Endodermal cell (in vitro differentiated cells): ENCODE measurements around the gene TSHZ2. TPM values are rescaled to one million over a fixed set of nuclear protein-coding genes. Genes with fewer than 3 reads are reported as not detected.
"Not testable (repeated sequence)": the region's sequence is repeated elsewhere in the genome, so short reads cannot be mapped to it uniquely, and the experiment has no call there.

Experiments
- DNase-seq: peaks from one replicate; pipeline ENCODE4 v3.0.0-alpha.2; 2017
- H3K27ac ChIP-seq: 2 replicates; pipeline ENCODE4 v1.5.1; 2013; ENCODE audit warnings: mild to moderate bottlenecking, low read depth, low read length, moderate library complexity
- H3K27me3 ChIP-seq: 2 replicates; pipeline ENCODE4 v1.6.1; 2013; ENCODE audit warnings: mild to moderate bottlenecking, low read length, moderate library complexity; ENCODE audit not compliant: insufficient read depth, control insufficient read depth, poor library complexity, severe bottlenecking
- H3K36me3 ChIP-seq: 2 replicates; pipeline ENCODE4 v1.7.0; 2013; ENCODE audit warnings: mild to moderate bottlenecking, low read length, moderate library complexity; ENCODE audit not compliant: control insufficient read depth, insufficient read depth
- H3K4me1 ChIP-seq: one replicate; pipeline ENCODE4 v1.7.0; 2013; ENCODE audit warnings: low read length; ENCODE audit not compliant: control insufficient read depth, insufficient read depth
- H3K4me3 ChIP-seq: 2 replicates; pipeline ENCODE4 v1.5.1; 2013; ENCODE audit warnings: mild to moderate bottlenecking, low read length, moderate library complexity
- H3K9ac ChIP-seq: 2 replicates; pipeline ENCODE4 v1.6.1; 2013; ENCODE audit warnings: mild to moderate bottlenecking, low read length, moderate library complexity; ENCODE audit not compliant: poor library complexity, severe bottlenecking; ENCODE audit errors: extremely low read depth
- H3K9me3 ChIP-seq: 2 replicates; pipeline ENCODE4 v1.6.1; 2013; ENCODE audit warnings: mild to moderate bottlenecking, low read length, moderate library complexity; ENCODE audit not compliant: control insufficient read depth
- H3K27ac Mint-ChIP-seq: 2 replicates; pipeline ENCODE4 v1.8.0; 2020; ENCODE audit warnings: mixed read lengths
- H3K27me3 Mint-ChIP-seq: 2 replicates; pipeline ENCODE4 v1.8.0; 2021; ENCODE audit warnings: mild to moderate bottlenecking, mixed read lengths; ENCODE audit not compliant: insufficient read depth
- H3K36me3 Mint-ChIP-seq: 2 replicates; pipeline ENCODE4 v1.8.0; 2020; ENCODE audit warnings: low read depth, mixed read lengths
- H3K4me1 Mint-ChIP-seq: 2 replicates; pipeline ENCODE4 v1.8.0; 2020; ENCODE audit warnings: mixed read lengths
- H3K4me3 Mint-ChIP-seq: 2 replicates; pipeline ENCODE4 v1.8.0; 2020; ENCODE audit warnings: mild to moderate bottlenecking, moderate library complexity, mixed read lengths
- H3K9me3 Mint-ChIP-seq: 2 replicates; pipeline ENCODE4 v1.8.0; 2020; ENCODE audit warnings: mild to moderate bottlenecking, mixed read lengths
- CTCF ChIP-seq: fragments of 200-600 bp; sonication (generic); conservative IDR thresholded peaks from 2 replicates; pipeline ENCODE4 v1.5.0; 2021; ENCODE audit warnings: antibody characterized with exemption, mild to moderate bottlenecking
- WGBS, 2 experiments: methylation state at CpG; one replicate each; pipeline versions ENCODE4 v1.1.5 to v1.1.7; 2013; ENCODE audit warnings: missing lambda C conversion rate in 2 of 2, mixed read lengths in 1 of 2; ENCODE audit not compliant: insufficient coverage in 1 of 2, insufficient read length in 1 of 2; 5-methylcytosine and 5-hydroxymethylcytosine counted together
- total RNA-seq, 2 donors: library from RNA; stranded (reverse); fragmentation: NEBNext Ultra II Directional in 1 of 2; extraction: Animal tissue kit (Norgen Biotek cat#: 25700) in 1 of 2; gene quantifications; 2 replicates in 1 of 2; 3 replicates in 1 of 2; pipeline ENCODE4 v1.2.1, GENCODE V29; 2021

The TSHZ2 gene
- total RNA-seq, 2 donors from 2014 or later: 0.07 to 0.31 TPM

GRCh38 chr20:53533500-53533899 lies 561.3 kb downstream of the TSHZ2 start:
- H3K36me3 Mint-ChIP-seq: no peaks in the 10 kb centered on the region
- no peaks in the 10 kb centered on the region for H3K9me3 ChIP-seq
- no peaks in the 10 kb centered on the region for H3K4me1 Mint-ChIP-seq
- no peak for DNase-seq
- no peak overlapping the region for H3K9ac ChIP-seq
- TF ChIP-seq CTCF: no peak
- no peaks in the 10 kb centered on the region for H3K27me3 ChIP-seq
- H3K36me3 ChIP-seq: no peaks in the 10 kb centered on the region
- no peak overlapping the region for H3K4me3 ChIP-seq
- no peaks in the 10 kb centered on the region for H3K9me3 Mint-ChIP-seq
- H3K27ac ChIP-seq: no peak overlapping the region
- 92% methylated on average over 1 of the region's 1 CpG; no CpG with 5 or more reads in 1 of the 2 experiments for WGBS, 2 experiments
- no peaks in the 10 kb centered on the region for H3K4me1 ChIP-seq
- H3K4me3 Mint-ChIP-seq: no peak overlapping the region
- H3K27ac Mint-ChIP-seq: no peak overlapping the region
- no peaks in the 10 kb centered on the region for H3K27me3 Mint-ChIP-seq

GRCh38 chr20:53534037-53534436 lies 561.9 kb downstream of the TSHZ2 start:
- H3K4me1 Mint-ChIP-seq: no peaks in the 10 kb centered on the region
- no peaks in the 10 kb centered on the region for H3K4me1 ChIP-seq
- no peaks in the 10 kb centered on the region for H3K36me3 Mint-ChIP-seq
- H3K27me3 Mint-ChIP-seq: no peaks in the 10 kb centered on the region
- no peak overlapping the region for H3K27ac ChIP-seq
- no peak for DNase-seq
- no peaks in the 10 kb centered on the region for H3K9me3 ChIP-seq
- H3K27me3 ChIP-seq: no peaks in the 10 kb centered on the region
- H3K36me3 ChIP-seq: no peaks in the 10 kb centered on the region
- H3K9ac ChIP-seq: no peak overlapping the region
- 86 to 95% methylated on average over 4 to 7 of the region's 7 CpGs for WGBS, 2 experiments
- H3K4me3 Mint-ChIP-seq: no peak overlapping the region
- H3K9me3 Mint-ChIP-seq: no peaks in the 10 kb centered on the region
- no peak for TF ChIP-seq CTCF
- no peak overlapping the region for H3K4me3 ChIP-seq
- no peak overlapping the region for H3K27ac Mint-ChIP-seq

- Mint-ChIP-seq H3K4me1 (no peaks in the 10 kb centered on the region), H3K4me3 (no peak overlapping the region), H3K27me3 (no peaks in the 10 kb centered on the region), H3K36me3 (no peaks in the 10 kb centered on the region), H3K9me3 (no peaks in the 10 kb centered on the region), H3K27ac (no peak overlapping the region)
- no peak overlapping the region for H3K9ac ChIP-seq
- WGBS, 2 experiments: 91 to 100% methylated on average over 1 to 4 of the region's 4 CpGs
- no peaks in the 10 kb centered on the region for H3K36me3 ChIP-seq
- no peaks in the 10 kb centered on the region for H3K9me3 ChIP-seq
- no peak overlapping the region for H3K4me3 ChIP-seq
- no peak overlapping the region for H3K27ac ChIP-seq
- TF ChIP-seq CTCF: no peak
- no peaks in the 10 kb centered on the region for H3K27me3 ChIP-seq
- no peaks in the 10 kb centered on the region for H3K4me1 ChIP-seq
- no peak for DNase-seq
Observed at GRCh38 chr20:53535878-53536277, 563.7 kb downstream of the TSHZ2 start.

GRCh38 chr20:53536382-53536781 lies 564.2 kb downstream of the TSHZ2 start:
- not testable (repeated sequence) for H3K36me3 ChIP-seq, H3K27me3 ChIP-seq, H3K4me3 ChIP-seq, H3K36me3 Mint-ChIP-seq, H3K4me1 Mint-ChIP-seq, H3K27ac ChIP-seq, H3K9me3 Mint-ChIP-seq, H3K4me3 Mint-ChIP-seq, DNase-seq, H3K27ac Mint-ChIP-seq, H3K9me3 ChIP-seq, H3K9ac ChIP-seq, H3K4me1 ChIP-seq, H3K27me3 Mint-ChIP-seq
- WGBS, 2 experiments: 83 to 90% methylated on average over 2 to 3 of the region's 3 CpGs
